SKM-1 (cell line): ENCODE results near the gene CEP19.

ENCODE experiments used
- DNase-seq: peaks from one replicate; lab custom pipeline; 2025; ENCODE audit not compliant: unreplicated experiment; lab: John Stamatoyannopoulos, UW

Gene CEP19

DNA sequence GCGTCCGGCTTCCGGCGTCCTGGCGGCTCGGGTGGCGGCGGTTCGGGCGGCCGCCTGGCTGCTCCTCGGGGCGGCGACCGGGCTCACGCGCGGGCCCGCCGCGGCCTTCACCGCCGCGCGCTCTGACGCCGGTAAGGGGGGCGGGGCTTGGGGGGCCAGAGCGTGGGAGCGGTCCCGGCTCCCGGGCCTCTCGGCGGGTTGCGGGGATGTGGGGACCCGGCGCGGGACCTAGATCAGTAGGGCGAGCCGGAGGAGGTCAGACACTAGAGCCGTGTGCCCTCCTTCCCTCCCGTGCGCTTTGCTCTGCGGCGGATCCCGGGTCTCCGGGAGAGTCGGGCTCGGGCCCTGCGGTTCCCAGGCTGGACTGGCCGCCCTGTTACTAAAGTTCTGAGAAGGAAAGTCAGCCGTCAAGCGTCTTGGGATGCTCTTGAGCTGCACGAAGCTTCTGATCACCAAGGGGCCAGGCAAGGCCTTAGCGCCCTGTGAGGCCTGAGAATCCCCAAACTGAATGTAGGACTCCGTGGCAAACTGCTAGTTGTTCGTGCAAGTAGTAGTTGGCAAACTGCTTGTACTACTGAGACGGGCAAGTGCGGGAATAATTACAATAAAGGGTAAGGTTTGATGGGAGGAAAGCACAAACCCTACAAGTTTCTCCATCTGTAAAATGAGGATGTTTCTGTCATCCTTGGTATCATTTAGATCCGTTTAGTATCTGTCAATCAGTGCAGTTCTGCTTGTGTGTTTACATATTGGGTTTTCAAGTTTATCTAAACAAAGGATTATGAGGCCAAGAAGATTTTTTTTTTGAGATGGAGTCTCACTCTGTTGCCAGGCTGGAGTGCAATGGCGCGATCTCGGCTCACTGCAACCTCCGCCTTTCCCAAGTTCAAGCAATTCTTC is 714 bp upstream of the CEP19 start:
- DNase-seq: peak; percentile 31

DNA sequence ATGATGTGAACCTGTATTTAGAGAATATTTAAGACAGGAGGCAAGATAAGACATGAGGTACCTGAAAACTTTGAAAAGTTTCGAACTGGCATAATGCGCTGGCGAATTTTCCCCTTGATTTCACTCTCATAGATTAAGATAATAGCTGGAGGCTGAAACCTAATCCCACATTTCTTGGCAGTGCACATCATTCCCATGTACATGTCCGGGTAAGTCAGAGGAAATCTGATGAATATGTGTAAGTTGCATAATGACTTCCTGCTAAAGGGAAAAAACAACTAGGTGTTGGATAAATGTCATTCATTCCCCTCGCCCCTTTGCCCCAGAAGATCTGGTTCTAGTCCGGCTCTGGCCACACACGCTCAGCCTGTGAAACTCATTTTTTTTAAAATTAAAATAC is 3.6 kb downstream of the CEP19 start:
- no peak for DNase-seq

- DNase-seq: no peak
Measured at GRCh38 chr3:196707566-196707965, 4.5 kb downstream of the CEP19 start.

- DNase-seq: no peak
Measured at GRCh38 chr3:196706731-196707130, 5.3 kb downstream of the CEP19 start.

- DNase-seq: no peak
Measured at GRCh38 chr3:196706327-196706726, 5.7 kb downstream of the CEP19 start.

DNA sequence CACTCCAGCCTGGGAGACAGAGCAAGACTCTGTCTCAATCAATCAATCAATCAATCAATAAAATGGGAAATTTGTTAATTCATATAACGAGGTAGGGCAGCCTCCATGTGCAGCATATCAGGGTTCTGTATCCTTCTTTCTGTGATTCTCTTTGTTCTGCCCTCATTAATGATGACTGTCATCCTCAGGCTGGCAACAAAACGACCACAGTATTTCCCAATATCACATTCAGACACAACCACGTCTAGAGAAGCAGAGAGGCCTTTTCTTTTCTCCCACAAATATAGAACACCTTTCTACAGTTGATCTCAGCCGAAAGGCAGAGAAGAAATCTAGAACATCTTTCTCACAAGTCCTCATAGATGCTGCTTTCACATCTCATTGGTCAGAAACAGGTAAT is 11.2 kb downstream of the CEP19 start:
- DNase-seq: peak; percentile 34

GRCh38 chr3:196699749-196700148 is 12.3 kb downstream of the CEP19 start:
- DNase-seq: no peak

DNA sequence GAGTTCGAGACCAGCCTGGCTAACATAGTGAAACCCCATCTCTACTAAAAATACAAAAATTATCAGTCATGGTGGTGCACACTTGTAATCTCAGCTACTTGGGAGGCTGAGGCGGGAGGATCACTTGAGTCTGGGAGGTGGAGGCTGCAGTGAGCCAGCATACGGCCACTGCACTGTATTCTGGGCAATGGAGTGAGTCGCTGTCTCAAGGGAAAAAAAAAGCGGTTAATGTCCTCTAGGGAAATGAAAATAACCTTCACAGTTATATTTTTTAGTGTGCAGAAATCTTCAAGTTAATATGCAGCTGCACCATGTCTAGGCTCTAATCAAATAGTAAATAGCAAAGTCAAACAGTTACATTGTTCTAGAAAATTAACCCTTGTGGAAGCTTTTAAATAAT is 14.8 kb downstream of the CEP19 start:
- DNase-seq: no peak

DNA sequence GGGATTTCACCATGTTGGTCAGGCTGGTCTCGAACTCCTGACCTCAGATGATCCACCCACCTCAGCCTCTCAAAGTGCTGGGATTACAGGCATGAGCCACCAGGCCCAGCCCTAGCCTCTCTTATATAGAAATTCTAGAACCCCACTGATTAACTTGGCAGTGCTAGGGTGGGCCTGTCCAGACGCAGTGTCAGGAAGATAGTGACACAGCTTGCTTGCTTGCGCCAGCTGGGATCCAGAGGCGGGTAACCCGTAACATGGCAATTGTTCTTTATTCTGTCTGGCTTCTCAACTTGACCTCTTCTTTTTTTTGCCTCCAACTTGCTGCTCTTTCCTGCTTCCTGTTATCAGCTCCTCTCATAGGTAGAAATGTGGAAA is 16.2 kb downstream of the CEP19 start:
- no peak for DNase-seq

DNA sequence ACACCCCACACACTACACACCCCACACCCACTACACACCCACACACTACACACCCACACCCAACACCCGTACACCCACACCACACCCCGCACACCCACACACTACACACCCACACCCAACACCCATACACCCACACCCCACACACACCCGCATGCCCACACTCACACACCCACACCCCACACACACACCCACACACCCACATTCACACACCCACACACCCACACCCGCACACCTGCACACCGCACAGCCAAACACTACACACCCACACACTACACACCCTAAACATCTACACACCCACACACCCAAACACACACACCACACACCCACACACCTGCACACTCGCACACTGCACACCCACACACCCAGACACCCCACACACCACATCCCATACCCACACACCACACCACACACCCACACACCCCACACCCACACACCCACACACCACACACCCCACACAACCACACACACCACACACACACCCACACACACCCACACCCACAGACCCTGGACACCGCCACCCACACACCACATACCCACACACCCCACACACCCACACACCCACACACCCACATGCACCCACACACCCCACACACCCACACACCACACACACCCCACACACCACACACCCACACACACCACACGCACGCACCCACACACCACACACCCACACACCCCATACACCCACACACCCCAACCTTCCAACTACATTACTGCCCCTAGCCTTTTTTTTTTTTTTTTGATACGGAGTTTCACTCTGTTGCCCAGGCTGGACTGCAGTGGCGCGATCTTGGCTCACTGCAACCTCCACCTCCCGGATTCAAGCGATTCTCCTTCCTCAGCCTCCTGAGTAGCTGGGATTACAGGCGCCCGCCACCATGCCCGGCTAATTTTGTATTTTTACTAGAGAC is 16.9 kb downstream of the CEP19 start:
- no peak for DNase-seq

DNA sequence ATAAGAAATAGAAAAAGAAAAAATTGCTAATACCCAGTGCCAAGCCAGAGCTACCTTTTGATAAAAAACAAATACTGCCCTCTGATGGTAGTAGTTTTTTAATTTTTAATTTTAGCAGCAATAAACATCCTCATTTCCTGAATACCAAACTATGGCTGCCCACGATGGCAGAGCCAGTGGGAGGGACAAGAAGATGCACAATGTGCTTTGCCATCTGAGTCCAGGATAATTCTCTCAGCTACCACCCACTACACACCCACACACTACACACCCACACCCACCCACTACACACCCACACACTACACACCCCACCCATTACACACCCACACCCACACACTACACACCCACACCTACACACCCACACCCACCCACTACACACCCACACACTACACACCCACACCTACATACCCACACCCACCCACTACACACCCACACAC is 17.8 kb downstream of the CEP19 start:
- DNase-seq: no peak

- no peak for DNase-seq
Measured at GRCh38 chr3:196691386-196691785, 20.7 kb downstream of the CEP19 start.

GRCh38 chr3:196689941-196690660 is 21.9 kb downstream of the CEP19 start:
- DNase-seq: no peak

DNA sequence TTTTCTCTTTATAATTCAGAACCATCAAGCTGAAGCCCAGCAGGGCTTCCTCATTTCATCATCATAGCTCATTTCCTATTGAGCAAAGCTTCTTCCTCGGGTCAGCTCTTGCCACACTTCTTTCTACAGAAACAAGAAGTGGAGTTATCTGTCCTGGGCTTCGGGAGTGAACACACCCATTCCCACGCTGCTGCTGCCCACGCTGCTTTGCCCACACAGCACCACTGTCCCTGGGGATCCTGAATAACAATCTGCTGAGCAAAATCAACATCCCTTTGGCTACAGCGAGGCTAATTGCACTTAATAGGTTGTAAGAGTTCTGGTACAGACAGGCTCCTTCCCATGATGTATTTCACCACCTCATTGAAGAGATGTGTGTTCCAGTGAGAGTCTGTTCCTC is 23.7 kb downstream of the CEP19 start:
- DNase-seq: peak; percentile 96

DNA sequence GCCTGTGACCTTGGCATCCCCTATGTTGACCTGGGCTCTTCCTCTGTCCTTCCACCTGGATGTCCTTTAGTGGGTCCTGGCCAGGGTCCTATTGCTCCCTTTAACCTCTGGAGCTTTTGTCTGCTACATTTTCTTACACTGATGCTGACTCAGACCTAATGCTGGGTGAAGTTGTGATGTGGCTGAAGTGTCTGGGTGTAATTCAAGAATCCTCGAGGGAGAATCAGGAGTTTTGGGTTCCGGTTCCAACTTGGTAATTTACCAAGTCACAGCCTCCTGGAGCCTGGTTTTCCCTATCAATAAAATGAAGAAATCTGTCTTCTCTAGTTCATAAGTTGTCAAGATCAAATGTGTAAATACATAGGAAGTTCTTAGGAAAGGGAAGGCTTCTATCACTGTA is 25.6 kb downstream of the CEP19 start:
- no peak for DNase-seq

DNA sequence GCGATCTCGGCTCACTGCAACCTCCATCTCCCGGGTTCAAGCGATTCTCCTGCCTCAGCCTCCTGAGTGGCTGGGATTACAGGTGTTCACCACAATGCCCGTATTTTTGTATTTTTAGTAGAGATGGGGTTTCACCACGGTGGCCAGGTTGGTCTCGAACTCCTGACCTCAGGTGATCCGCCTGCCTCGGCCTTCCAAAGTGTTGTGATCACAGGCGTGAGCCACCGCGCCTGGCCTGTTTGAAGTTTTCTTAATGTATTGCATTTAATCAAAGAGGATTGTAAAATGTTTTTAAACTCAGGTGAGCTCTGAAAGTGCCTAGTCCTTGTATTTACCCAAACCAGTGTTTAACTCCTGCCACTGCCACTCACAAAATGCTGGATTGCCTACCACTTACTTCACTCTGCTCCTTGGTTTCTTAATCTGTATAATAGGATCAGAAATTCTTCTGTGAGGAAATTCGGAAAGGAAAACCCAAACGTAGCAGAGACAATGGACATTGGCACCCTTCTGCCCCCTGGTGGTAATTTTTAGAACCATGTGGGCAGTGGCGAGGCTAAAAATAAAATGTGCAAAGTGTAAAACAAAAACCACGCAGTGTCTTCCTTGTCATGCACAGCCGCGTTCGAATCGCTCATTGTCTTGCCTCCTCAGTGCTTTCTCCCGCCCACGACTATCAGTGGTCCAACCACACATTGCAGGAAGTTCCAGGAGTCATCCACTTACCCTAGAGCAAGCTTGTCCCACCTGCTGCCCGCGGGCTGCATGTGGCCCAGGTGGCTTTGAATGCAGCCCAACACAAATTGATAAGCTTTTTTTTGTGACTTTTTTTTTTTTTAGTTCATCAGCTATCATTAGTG is 27.3 kb downstream of the CEP19 start:
- DNase-seq: peak; percentile 82

DNA sequence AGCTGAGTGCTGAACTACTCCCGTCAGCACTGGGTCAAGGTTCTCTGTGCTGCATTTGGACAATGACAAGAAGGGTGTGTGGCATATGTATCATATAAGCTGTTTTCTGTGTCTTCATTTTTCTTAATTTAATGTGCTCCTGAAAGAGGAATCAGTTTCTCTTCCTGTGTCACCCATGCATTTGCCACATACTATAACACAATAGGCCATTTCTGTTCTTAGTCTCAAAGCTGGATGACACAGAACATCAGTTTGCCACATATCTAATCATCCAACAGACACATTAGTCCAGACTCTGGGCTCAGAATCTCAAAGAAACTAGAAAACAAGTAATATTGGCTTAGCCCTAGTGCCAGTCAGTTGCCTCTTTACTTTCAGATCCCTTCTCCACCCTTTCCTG is 34.1 kb downstream of the CEP19 start:
- DNase-seq: no peak

- DNase-seq: no peak
Measured at GRCh38 chr3:196677353-196677752, 34.7 kb downstream of the CEP19 start.

- DNase-seq: no peak
Measured at GRCh38 chr3:196673632-196674031, 38.4 kb downstream of the CEP19 start.

DNA sequence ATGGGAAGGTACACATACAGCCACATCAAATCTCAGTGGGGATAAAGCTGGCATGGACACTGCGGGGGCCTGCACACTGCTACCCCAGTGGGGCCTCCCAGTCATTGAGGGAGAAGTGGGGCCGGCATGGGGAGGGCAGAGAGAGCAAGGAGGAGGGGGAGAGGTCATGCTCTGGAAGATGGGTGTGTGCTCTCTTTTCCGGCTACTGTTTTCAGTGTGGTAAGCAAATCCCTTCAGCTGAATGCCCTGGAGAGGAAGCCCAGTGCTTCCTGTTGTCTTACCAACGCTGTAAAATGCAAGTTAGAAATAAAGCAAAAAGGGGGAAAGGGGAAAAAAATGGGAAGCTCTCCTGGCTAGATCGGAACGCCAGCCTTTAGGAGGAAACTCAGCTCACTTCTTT is 41.7 kb downstream of the CEP19 start:
- no peak for DNase-seq
